ENCODE measurements around the gene PTPRN2.

PTPRN2 gene

DNA sequence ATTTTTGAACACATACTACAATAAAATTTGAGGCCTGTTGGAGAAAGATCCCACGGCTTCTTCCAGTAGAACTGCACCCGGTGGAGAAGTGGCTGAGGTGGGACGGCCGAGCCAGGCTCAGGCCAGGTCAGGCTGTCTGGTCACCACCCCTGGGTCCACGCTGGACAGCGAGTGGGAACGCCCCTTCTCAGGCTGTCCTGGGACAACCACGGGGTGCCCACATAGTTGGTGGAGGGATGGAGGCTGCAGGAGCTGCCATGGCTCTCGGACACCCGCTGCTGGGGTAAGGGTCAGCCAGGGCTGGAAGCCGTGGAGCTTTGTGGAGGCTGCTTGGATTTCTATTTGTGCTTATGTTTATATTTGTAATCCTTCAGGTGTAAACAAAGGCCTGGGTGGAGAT, 1044.3 kb downstream of the PTPRN2 start:
- H3K9ac ChIP-seq (ENCODE audit: low read length): no peak overlapping the region
- no peaks in the 10 kb centered on the region for H3K4me1 ChIP-seq (ENCODE audit: control insufficient read depth, insufficient read depth, low read length)
- no peaks in the 10 kb centered on the region for H3K9me3 ChIP-seq (ENCODE audit: control insufficient read depth, low read length)
- H3K27me3 ChIP-seq (ENCODE audit: control insufficient read depth, insufficient read depth, low read length): no peaks in the 10 kb centered on the region
- H3K4me3 ChIP-seq (ENCODE audit: low read length): no peak overlapping the region
- no peaks in the 10 kb centered on the region for H3K36me3 ChIP-seq (ENCODE audit: control insufficient read depth, insufficient read depth, low read length)

DNA sequence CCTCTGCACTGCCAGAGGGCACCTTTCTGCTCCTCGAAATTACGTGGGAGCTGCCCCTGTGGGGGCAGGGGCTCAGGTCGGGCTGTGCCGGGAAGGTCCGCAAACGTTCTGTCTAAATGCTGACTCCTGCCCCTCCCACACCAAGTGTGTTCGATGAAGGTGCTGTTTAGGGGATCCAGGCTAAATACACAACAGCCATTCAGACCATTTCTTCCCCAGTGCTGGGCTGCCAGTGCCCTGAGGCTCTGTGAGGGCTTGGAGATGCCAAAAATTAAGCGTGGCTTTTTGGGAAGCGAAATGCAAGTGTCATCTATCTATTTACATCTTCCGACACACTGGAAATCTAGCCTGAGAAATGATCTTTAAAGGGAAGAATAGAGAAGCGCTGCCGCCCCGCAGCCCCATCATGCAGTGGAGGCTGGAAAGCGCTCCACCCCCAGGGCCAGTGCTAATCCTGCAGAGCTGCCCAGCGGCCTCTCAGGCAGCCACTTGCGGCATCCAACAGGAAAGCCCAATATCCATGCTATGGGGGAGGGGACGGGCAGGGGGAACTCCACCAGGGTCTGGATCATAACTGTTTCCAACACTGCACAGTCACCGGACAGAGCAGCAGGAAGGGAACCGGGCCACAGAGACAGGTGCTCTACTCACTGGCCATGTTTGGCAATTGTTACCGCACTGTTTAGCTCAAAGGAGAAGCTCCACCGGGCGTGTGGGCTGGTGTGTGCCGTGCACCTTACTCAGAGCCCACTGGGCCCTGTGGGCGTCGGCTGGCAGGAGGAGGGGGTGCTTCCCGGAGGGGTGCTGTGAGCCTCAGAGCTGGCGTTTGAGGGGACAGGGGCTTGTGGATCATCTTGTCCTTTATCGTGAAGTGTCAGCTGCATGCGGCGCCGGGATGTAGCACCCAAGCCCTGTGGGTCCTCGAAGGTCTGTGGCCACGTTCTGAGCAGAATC, 1045.3 kb downstream of the PTPRN2 start:
- no peak overlapping the region for H3K9ac ChIP-seq (ENCODE audit: low read length)
- no peak overlapping the region for H3K4me3 ChIP-seq (ENCODE audit: low read length)
- no peaks in the 10 kb centered on the region for H3K4me1 ChIP-seq (ENCODE audit: control insufficient read depth, insufficient read depth, low read length)
- no peaks in the 10 kb centered on the region for H3K36me3 ChIP-seq (ENCODE audit: control insufficient read depth, insufficient read depth, low read length)
- no peaks in the 10 kb centered on the region for H3K27me3 ChIP-seq (ENCODE audit: control insufficient read depth, insufficient read depth, low read length)
- H3K9me3 ChIP-seq (ENCODE audit: control insufficient read depth, low read length): no peaks in the 10 kb centered on the region

DNA sequence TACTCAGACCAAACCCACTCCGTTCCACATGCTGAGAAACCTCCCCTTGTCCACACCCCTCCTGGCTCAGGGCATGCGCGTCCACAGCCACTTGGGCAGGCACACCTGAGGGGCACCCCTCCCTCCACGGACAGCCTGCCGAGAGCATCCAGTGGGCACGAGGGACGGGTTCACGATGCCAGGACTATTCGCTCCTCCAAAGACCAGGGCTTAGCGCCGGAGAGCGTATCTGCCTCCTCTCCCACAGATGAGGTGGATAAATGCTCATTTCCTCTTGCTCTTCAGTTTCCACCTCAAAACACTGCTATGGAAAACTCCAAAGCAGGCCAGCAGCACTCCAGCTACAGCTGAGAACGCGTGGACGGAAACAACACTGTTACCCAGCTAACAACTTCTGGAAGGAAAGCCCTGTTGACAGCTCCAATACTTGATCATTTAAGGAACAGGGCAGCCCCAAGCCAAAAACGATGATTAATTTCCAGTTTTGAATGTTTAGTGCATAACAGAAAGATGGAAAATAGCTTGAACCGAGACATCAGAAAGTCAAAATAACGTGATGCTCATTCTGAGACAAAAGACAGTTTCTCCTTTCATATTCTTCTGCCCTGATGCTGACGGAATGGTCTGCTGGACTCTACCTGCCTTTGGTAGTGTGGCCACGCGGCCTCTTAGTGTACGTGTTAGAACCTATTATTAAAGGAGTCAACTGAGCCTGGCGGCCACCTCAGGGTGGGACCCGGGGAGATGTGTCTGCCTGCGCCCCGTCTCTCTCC, 1046.1 kb downstream of the PTPRN2 start:
- no peak overlapping the region for H3K4me3 ChIP-seq (ENCODE audit: low read length)

DNA sequence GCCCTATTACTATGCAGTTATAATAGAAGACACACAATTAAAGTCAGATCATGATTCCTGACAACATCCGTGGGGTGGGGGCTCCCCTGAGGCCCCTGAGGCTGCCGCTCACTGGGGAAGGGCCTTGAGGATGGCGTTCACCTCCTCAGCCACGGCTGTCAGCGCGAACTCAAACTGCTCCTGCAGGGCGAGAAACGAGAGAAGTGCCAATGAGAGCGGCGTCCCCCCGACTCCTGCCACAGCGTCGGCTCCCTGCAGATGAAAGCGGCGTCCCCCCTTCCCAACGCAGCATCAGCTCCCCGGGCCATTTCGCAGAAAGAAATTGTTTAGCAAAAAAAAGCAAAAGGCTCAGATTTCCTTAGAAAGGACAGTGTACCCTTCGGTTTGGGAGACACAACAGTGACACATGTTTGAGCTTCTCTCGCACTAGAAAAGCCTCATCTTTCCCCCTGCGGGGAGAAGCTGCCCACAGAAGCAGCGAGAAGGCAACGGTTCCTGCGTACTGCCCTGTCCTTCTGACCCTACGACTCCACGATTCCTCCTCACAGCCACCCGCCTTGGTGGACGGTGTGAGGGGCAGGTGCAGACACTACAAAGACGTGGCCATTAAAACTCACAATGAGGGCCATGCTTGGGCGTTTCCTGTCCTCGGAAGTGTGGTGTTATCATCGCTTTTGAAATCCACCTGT, 1046.9 kb downstream of the PTPRN2 start:
- Histone ChIP-seq H3K27me3 (ENCODE audit: control insufficient read depth, insufficient read depth, low read length) (no peaks in the 10 kb centered on the region), H3K4me3 (ENCODE audit: low read length) (no peak overlapping the region), H3K9ac (ENCODE audit: low read length) (no peak overlapping the region), H3K9me3 (ENCODE audit: control insufficient read depth, low read length) (no peaks in the 10 kb centered on the region), H3K4me1 (ENCODE audit: control insufficient read depth, insufficient read depth, low read length) (no peaks in the 10 kb centered on the region), H3K36me3 (ENCODE audit: control insufficient read depth, insufficient read depth, low read length) (no peaks in the 10 kb centered on the region)

More for the DNA sequence above, 1046.1 kb downstream of the PTPRN2 start:
- Histone ChIP-seq H3K4me1 (ENCODE audit: control insufficient read depth, insufficient read depth, low read length) (no peaks in the 10 kb centered on the region), H3K27me3 (ENCODE audit: control insufficient read depth, insufficient read depth, low read length) (no peaks in the 10 kb centered on the region), H3K9me3 (ENCODE audit: control insufficient read depth, low read length) (no peaks in the 10 kb centered on the region), H3K9ac (ENCODE audit: low read length) (no peak overlapping the region), H3K36me3 (ENCODE audit: control insufficient read depth, insufficient read depth, low read length) (no peaks in the 10 kb centered on the region)

DNA sequence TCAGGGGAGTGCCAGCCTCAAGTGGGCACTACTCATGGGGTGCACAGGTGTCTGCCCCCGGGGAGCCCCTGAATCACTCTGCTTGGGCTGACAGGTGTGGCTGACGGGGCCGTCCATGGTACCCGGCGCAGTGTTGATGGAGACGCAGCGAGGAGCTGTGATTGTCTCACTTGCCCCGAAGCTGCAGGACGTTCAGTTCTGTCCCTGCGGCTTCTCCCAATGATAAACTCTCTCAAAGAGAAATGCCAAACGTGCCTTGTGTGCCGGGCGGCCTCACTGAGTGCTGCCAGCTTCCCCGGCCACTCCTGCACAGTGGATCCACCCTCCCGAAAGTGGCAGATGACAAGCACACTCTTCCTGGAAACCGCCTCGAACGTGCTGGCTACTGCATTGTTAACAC, 1047.6 kb downstream of the PTPRN2 start:
- H3K9ac ChIP-seq (ENCODE audit: low read length): no peak overlapping the region
- no peaks in the 10 kb centered on the region for H3K27me3 ChIP-seq (ENCODE audit: control insufficient read depth, insufficient read depth, low read length)
- no peak overlapping the region for H3K4me3 ChIP-seq (ENCODE audit: low read length)
- no peaks in the 10 kb centered on the region for H3K4me1 ChIP-seq (ENCODE audit: control insufficient read depth, insufficient read depth, low read length)
- no peaks in the 10 kb centered on the region for H3K36me3 ChIP-seq (ENCODE audit: control insufficient read depth, insufficient read depth, low read length)
- no peaks in the 10 kb centered on the region for H3K9me3 ChIP-seq (ENCODE audit: control insufficient read depth, low read length)

DNA sequence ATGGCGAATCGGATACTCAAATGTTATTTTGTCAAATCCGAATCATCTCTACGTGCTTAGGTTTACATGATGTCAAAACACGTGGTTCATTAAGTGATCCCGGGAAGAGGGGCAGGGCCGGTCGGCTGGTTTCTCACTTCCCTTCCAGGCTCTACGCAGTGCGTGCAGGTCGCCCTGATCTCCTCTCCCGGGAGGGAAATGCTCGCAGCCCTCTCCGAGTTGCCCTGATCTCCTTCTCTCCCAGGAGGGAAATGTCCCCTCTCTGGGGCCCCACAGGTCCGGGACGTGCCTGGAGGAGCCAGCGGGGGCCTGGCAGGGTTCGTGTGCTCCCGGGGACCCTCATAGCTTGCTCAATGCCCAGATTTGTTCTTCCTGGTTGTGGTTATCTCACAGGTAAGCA, 1048.1 kb downstream of the PTPRN2 start:
- Histone ChIP-seq H3K4me1 (ENCODE audit: control insufficient read depth, insufficient read depth, low read length) (no peaks in the 10 kb centered on the region), H3K9me3 (ENCODE audit: control insufficient read depth, low read length) (no peaks in the 10 kb centered on the region), H3K4me3 (ENCODE audit: low read length) (no peak overlapping the region), H3K27me3 (ENCODE audit: control insufficient read depth, insufficient read depth, low read length) (no peaks in the 10 kb centered on the region), H3K36me3 (ENCODE audit: control insufficient read depth, insufficient read depth, low read length) (no peaks in the 10 kb centered on the region), H3K9ac (ENCODE audit: low read length) (no peak overlapping the region)

DNA sequence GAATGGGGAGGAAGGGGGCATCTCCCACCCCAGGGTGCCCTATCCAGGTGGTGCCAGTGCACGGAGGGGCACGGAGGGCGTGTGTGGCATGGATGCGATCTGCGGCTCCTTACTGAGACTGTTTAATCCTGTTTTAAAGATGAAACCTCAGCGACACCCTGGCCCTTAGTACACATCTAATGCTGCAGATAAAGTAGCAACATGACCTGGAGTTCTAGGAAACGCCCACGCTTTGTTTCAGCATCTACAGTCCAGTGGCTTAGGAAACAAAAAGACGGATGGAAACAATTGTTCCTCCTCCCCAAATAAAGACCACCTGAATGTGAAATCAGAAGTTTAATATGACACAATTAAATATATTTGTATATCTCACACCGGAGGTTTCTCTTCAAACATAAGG, 1048.9 kb downstream of the PTPRN2 start:
- Histone ChIP-seq H3K36me3 (ENCODE audit: control insufficient read depth, insufficient read depth, low read length) (no peaks in the 10 kb centered on the region), H3K27me3 (ENCODE audit: control insufficient read depth, insufficient read depth, low read length) (no peaks in the 10 kb centered on the region), H3K9me3 (ENCODE audit: control insufficient read depth, low read length) (no peaks in the 10 kb centered on the region), H3K4me1 (ENCODE audit: control insufficient read depth, insufficient read depth, low read length) (no peaks in the 10 kb centered on the region), H3K4me3 (ENCODE audit: low read length) (no peak overlapping the region), H3K9ac (ENCODE audit: low read length) (no peak overlapping the region)

DNA sequence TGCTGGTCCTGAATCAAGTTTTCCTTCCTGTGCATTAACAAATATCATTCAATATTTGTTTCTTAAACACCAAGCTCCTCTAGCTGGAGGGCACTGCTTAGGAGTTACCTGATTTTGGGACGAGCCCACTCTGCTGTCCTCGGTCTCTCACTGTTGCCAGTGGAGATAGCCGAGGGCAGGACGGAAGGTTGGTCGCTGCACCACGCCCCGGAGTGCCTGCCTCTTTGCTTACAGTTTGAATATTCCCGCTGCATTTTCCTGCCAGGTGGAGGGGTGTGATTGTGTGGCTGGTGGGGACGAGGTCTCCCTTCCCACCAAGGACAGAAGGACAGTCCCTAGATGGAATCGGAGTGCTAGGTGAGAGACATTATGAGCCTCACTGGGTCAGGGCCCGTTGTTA, 1049.3 kb downstream of the PTPRN2 start:
- no peaks in the 10 kb centered on the region for H3K27me3 ChIP-seq (ENCODE audit: control insufficient read depth, insufficient read depth, low read length)
- H3K36me3 ChIP-seq (ENCODE audit: control insufficient read depth, insufficient read depth, low read length): no peaks in the 10 kb centered on the region
- no peak overlapping the region for H3K4me3 ChIP-seq (ENCODE audit: low read length)
- H3K9me3 ChIP-seq (ENCODE audit: control insufficient read depth, low read length): no peaks in the 10 kb centered on the region
- H3K4me1 ChIP-seq (ENCODE audit: control insufficient read depth, insufficient read depth, low read length): no peaks in the 10 kb centered on the region
- H3K9ac ChIP-seq (ENCODE audit: low read length): no peak overlapping the region

DNA sequence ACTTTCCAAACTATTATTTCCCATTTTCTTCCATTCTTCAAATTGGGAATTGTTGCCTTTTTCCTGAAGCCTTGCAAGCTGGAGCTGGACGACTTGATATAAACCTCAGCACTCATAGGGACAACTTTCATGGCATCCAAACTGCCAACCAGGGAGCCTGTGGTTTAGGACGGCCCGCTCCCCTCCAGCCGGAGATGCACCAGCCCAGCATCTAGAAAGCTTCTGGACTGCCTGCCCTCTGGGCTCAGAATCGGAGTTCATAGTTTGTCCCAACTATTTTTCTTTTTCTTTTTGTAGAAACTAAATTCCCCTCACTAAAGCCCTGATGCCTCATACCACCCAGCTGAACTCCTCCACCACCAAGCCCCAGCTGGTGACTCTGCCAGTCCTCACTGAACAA, 1050.6 kb downstream of the PTPRN2 start:
- Histone ChIP-seq H3K9ac (ENCODE audit: low read length) (no peak overlapping the region), H3K27me3 (ENCODE audit: control insufficient read depth, insufficient read depth, low read length) (no peaks in the 10 kb centered on the region), H3K9me3 (ENCODE audit: control insufficient read depth, low read length) (no peaks in the 10 kb centered on the region), H3K36me3 (ENCODE audit: control insufficient read depth, insufficient read depth, low read length) (no peaks in the 10 kb centered on the region), H3K4me1 (ENCODE audit: control insufficient read depth, insufficient read depth, low read length) (no peaks in the 10 kb centered on the region), H3K4me3 (ENCODE audit: low read length) (no peak overlapping the region)

DNA sequence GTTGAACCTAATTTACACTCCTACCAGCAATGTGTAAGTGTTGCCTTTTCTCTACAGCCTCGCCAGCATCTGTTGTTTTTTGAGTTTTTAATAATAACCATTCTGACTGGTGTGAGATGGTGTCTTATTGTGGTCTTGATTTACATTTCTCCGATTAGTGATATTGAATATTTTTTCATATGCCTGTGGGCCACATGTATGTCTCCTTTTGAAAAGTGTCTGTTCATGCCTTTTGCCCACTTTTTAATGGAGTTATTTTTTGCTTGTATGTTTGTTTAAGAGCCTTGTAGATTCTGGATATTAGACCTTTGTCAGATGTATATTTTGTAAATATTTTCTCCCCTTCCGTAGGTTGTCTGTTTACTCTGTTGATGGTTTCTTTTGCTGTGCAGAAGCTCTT, 1055.6 kb downstream of the PTPRN2 start:
- no peaks in the 10 kb centered on the region for H3K27me3 ChIP-seq (ENCODE audit: control insufficient read depth, insufficient read depth, low read length)
- H3K9ac ChIP-seq (ENCODE audit: low read length): no peak overlapping the region
- no peak overlapping the region for H3K4me3 ChIP-seq (ENCODE audit: low read length)
- H3K9me3 ChIP-seq (ENCODE audit: control insufficient read depth, low read length): no peaks in the 10 kb centered on the region
- no peaks in the 10 kb centered on the region for H3K36me3 ChIP-seq (ENCODE audit: control insufficient read depth, insufficient read depth, low read length)
- H3K4me1 ChIP-seq (ENCODE audit: control insufficient read depth, insufficient read depth, low read length): no peaks in the 10 kb centered on the region

DNA sequence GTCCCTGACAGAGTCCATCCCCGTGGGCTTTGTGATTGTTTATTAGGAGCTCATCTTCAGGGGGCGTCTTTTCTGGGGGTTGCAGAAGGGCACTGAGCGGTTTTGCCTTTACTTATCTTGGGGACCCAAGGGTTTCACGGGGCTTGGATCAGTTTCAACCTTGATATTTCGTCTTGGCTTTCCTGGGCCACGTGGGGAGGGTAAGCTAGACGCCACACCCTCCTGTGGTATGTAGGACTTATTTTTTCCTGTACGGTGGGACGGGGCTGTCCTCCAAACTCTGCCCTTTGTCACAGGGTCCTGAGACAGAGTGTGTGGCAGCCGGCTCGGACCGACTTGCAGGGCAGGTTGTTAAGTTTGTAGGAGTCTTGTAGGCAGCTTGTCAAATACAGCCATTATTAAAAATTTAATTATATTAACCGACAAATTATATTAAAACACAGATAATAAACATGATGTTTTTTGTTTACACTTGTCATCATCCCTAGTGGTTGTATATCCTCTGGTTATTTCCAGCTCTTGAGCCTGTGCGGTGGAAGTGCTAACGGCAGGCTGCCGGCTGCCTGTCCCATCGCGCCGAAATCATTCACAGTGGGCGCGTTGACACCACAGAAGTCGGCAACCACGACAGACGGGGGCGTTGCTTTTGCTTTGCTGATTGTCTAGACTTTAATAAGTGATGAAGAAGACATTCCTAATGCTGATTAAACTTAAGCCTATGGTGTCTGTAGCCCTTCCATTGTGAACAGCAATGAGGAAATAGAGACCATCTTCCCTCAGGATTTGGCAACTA, 1057.7 kb downstream of the PTPRN2 start:
- H3K4me1 ChIP-seq (ENCODE audit: control insufficient read depth, insufficient read depth, low read length): no peaks in the 10 kb centered on the region
- H3K36me3 ChIP-seq (ENCODE audit: control insufficient read depth, insufficient read depth, low read length): no peaks in the 10 kb centered on the region
- no peak overlapping the region for H3K9ac ChIP-seq (ENCODE audit: low read length)
- no peaks in the 10 kb centered on the region for H3K27me3 ChIP-seq (ENCODE audit: control insufficient read depth, insufficient read depth, low read length)
- H3K4me3 ChIP-seq (ENCODE audit: low read length): no peak overlapping the region
- no peaks in the 10 kb centered on the region for H3K9me3 ChIP-seq (ENCODE audit: control insufficient read depth, low read length)

Data from mucosa of stomach (tissue), 1 donor.